ENCODE measurements around the gene IQGAP2.

Gene IQGAP2

DNA sequence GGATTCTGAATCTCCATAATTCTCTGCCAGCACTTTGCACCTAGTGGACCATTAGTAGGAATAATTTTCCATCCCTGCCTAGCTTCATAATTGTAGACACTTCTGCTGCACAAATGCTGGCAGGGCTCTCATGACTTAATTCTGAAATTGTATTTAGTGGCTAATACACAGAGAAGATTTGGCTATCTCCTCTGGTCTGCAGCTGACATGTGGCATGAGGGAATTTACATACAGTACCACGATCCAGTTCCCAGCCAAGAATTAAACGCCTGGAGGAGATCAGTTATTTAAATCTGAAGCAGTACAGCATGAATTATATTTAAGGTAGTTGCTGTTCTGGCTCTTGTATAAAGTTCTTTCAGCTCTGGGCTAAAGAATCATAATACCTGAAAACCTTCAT is 46.5 kb downstream of the IQGAP2 start:
- no peak for DNase-seq (ENCODE audit: low read depth)

DNA sequence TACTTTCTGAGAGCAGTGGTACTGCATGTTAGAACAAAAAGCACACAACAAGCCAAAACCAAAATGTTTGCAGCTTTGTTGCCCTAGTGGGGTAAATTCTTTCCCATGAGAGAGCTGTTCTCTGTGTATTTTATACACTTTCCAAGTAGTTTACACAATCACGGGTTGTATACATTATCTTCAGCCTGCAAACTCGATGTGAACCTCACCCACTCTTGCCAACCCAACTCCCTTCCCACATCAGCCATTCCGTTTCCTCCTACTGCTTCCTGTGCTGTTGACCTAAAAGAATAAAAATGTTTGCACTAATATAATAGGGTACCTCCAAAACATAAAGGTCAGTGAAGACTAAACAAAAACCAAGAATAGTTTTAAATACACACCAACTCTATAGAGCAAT is 47.0 kb downstream of the IQGAP2 start:
- DNase-seq (ENCODE audit: low read depth): no peak

DNA sequence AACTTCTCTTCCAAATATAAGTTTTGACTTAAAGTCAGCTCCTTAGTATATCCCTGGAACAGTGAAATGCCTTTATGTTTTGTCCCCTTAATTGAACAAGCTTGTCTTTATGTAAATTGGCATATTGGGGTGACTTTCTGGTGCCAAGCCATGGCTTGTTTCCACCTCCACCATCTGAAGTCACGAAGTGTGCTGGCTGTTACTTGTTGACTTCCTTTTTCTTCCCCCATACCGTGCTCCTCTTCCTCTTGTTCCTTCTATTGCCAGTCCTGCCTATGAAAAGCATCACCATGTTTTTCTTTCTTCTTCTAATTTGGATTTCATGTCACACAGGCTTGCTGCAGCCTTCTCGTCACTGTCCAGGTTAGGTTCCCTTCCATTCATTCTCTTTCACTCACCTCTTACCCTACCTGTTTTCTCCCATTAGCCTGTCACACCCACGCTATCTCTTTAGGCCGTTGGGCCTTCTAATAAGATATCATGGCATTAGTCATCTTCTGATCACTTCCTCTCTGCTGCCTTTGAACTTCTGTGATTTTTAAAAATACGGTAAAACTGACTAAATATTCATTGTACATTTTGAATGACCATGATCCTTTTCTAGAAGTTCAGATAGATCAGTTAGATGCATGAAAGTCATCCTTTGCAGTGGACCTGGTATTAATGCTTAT is 48.1 kb downstream of the IQGAP2 start:
- DNase-seq (ENCODE audit: low read depth): no peak

DNA sequence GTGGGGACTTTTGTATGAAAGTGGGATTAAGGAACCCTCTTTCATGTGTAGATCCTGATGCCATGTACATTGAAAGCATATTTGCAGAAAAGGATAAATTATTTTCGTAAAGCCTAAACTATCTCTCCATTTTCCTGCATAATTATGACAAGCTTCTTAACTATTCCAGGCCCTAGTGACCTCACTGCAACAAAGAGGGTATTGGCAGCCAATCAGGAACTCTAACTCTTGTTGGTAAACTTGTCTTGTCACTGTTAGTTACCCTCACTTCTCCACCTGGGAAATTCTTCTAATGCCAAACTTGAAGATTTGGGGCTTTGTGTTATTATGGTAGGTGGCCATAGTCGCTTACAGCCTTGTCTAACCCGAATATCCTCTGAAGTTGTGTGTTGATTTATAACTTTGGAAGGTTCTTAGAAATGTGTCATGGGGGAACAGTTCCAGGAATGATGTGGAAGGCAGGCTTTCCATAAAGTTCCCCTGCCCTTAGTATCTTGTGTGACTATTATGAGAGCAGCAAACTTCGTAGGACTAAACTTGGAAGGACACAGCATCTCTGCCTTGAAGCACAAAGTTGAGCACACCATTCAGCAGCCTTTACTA is 52.5 kb downstream of the IQGAP2 start:
- DNase-seq (ENCODE audit: low read depth): no peak

DNA sequence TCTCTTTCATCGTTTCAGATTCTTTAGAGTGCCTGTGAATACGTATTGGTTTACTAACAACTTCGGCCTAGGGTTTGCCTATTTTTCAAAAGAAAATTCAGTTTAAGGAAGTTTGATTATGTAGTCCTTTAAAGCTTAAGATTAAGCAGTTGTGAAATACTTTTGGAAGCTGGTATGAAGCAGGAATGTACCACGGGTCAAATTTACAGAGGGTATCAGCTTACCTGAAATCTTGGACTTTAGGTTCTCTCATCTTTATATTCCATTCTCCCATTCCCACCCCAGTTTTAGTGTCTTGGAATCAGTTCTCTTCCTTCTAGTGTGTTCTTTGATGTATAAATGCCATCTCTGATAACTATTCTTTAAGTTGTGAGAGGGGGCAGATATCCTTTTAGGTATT is 53.2 kb downstream of the IQGAP2 start:
- DNase-seq (ENCODE audit: low read depth): no peak

DNA sequence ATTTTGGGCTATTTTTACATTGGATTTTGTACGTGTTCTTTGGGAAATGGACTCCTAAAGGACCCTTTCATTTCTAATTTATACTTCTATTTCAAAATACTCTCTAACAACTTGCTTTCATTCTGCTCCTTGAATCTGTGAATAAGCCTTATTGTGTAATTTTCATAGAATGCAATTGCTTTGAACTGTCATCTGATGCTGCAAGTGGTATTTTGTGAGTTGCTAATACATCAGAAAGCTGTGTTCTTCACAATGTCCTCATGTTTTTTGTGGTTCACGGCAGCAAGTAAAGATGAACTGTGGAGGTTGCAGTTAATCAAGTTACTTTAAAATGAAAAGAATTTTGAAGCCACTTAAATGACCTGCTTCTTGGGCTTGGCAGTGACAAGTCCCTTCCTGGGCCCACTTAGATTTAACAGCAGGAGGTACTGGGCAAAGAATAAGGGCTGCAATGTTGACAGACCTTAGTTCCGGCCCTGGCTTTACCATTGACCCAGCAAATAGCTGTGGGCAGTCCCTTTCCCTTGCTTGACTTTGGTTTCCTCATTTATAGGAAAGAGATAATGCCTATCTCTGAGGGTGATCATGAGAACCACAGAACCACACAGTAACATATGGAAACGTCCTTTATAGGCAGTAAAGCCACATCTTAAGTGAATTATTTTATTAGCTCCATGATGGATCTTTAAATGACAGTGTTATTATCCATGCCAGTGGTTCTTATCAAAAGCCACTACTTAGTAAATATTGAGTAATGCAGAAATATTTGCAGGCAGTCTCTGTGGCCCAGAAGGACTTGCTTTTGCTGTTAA is 54.8 kb downstream of the IQGAP2 start:
- DNase-seq (ENCODE audit: low read depth): no peak

DNA sequence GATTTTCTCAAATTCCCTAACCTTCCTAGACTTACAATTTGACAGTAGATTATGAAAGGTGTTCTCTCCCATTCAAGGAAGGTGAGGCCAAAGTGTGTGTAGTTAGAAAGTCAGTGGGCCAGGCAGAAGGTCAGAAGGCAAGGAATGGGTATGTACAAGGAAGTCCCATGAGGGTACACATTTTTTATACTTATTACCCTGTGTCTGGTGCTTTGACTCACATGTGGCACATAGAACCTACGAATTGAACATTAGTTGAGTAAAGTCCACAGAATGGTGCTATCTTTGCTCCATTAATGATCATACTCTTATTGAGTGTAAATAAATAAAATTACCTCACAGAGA is 55.4 kb downstream of the IQGAP2 start:
- DNase-seq (ENCODE audit: low read depth): no peak

DNA sequence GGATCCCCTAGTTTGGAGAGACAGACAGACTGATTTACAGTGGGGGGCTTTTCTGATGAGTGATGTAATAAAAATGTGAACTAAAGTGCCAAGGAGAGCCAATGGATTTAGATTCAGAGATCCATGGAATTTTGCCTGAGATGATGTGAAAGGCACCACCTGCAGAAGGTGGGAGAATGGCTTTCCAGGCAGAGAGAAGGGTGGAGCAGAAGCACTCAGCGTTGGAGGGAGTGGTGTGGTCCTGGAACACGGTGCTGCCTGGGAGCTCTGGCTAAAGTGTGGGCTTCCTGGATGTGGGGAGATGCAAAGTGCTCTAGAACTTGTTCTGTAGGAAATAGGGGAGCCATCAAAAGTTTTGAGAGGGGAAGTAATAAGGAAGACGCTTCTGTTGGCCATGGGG is 57.0 kb downstream of the IQGAP2 start:
- DNase-seq (ENCODE audit: low read depth): no peak

DNA sequence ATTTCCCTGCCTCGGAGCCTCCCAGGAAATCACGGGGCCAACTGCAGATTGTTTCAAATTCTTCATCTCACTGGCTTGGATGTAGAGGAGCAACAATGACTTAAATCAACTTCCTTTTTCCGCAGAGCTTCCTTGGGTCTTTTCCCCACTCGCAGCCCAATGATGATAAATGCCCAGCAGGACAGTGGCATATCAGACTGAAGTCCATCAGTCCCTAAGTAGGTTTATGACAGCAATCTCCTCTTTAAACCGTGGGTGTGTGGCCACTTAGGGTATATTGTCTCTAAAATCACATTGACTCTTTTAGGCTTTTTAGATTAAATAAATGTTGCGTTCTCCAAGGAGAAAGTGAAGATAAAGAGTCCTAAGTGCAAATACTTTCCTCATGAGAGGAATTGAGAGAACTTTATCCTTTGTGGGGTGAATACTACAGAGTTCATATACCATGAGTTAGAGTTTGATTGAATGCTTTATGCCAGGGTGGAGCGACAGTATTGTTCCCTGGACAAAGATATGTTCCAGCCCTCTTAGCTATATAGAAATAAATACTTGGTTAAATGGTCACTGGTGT is 59.1 kb downstream of the IQGAP2 start:
- DNase-seq (ENCODE audit: low read depth): no peak

DNA sequence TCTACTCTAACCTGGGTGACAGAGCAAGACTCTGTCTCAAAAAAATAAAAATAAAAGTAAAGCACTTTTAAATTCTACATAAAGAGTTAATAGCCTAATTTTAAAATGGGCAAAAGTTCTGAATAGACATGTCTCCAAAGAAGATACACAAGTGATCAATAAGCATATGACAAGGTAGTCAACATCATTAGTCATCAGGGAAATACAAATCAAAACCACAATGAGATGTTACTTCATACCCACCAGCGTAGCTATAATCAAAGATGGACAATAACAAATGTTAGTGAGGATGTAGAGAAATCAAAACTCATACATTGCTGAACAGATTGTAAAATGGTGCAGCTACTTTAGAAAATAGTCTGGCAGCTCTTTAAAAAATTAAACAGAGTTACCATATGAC is 64.1 kb downstream of the IQGAP2 start:
- DNase-seq (ENCODE audit: low read depth): no peak

DNA sequence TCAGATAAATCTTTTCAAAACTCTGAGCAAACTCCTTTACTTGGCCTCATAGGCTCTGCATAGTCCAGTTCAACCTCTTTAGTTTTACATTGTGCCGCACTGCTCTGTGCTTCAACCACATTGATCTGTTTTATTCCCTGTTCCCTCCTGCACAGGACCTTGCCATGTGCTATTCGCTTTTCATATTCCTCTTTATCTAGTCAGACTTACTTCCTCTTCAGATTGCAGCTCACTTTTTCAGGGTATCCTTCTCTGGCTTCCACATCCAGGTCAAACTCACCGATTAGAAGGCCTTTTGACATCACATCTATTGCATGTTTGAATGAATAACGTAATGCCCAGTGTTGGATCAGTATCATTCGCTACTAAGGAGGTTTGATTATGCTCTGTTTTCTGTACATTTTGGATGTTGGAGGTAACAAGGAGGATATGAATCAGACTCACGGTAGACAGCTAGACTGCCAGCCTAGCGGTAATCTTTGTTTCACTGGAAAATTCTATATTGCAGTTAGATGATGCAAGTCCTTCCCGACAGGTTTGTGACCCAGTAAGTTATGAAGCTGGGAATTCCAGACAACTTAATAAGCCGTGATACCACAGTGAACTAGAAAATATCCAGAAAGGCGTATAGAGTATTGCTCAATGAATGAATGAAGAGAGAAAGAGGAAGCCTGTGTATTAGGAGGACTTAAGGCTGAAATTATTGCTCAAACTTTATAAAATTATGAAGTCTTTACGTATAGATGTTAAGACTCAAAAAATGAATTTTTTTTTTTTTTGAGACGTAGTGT is 65.7 kb downstream of the IQGAP2 start:
- no peak for DNase-seq (ENCODE audit: low read depth)

DNA sequence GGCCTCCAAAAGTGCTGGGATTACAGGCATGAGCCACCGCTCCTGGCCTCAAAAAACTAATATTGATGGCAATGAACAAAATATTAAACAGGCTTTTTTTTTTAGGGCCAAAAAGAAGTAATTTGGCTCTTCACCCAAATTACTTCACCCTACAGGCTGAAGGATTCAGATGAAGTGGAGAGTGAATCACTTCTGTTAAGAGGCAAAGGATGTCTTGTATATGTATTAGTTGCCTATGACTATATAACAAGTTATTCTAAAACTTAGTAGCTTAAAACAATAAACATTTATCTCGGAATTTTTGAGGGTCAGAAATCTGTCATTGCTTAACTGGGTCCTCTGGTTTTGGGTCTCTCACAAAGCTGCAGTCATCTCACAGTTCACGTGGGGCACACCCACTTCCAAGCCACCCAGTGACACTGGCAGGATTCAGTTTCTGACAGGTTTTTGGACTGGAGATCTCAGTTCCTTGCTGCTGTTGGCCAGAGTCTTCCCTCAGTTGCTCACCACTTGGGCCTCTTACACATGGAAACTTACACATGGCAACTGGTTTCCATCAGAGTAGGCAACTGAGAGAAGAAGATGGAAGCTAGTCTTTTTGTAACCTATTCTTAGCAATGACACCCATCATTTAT is 66.7 kb downstream of the IQGAP2 start:
- DNase-seq (ENCODE audit: low read depth): no peak

DNA sequence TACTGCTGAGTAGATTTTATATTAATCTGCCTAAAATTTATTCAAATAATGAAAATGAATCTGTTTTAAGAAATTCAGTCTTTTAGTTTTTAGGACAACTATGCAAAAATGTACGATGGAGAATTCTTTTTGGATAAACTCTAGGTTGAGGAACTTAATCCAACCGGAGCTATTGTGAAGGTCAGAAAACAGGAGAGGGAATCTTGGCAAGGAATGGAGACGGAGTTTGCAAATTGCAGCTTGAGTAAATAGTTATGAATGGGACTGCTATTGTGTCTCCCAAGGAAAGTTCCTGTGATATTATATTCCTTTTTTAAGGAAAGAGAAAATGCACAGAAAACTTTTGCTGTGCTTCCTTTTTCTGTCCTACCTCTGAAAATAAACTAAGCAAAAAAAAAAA is 67.9 kb downstream of the IQGAP2 start:
- DNase-seq (ENCODE audit: low read depth): no peak

DNA sequence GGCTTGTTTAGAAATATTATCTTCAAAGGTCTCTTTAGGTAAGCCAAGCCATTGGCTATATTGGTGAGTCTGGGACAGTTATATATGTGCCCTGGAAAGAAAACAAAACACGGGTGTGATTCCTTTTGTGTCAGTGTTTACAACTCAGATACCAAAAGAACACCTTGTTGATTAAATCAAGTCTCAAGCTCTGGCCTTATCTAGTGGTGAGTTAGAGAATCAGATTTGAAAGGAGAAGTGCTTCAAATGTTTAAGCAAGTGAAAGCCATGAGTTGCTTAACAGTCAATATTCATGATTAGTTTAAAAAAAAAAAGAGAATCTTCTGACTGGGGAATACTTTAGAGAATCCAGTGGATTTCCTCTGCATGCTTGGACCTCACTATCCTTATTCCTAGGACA is 68.3 kb downstream of the IQGAP2 start:
- DNase-seq (ENCODE audit: low read depth): no peak

DNA sequence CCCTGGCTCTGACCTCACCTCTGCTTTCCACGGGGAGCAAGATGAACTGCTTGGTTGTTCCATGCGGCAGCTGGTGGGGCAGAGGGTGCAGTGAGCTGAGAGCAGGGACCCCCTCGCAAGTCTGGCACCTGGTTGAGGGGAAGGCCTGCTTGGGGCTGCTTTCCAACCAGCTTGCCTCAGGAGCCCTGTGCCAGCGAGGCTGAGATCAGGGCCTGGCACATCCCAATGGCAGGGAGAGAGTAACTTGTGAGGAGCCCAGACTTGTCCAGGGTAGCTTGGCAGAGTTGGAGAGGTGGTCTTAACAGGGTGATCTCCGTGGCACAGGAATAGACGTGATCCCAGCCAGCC is 68.9 kb downstream of the IQGAP2 start:
- no peak for DNase-seq (ENCODE audit: low read depth)

DNA sequence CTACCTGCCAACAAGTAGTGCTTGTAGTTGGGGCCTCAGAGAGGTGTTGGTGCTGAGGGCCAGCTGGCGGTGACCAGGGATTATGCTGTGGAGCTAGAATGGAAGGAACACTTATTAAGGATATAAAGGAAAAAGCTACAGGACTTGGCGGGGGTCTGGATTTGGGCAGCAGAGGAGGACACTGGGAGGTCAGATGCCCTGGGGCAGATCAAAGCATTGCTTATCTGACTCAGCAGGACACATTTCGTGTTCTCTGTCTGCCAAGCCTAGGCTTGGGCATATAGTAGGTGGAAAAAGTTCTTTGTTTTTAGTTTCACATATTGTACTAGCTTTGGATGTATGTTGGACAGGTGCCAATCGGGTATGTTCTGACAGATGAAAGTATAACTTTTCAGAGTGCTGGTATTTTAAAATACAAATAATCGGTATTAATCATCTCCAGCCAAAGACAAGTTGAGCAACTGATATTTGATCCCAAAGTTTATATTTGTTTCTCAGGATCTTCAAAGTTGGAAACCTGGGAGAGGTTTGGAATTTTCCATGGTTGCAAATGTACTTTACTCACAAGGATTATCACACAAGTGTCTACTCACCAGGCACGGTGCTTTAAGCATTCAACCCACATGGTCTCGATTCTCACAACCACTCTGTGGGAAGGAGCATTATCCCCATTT is 69.4 kb downstream of the IQGAP2 start:
- DNase-seq (ENCODE audit: low read depth): no peak

DNA sequence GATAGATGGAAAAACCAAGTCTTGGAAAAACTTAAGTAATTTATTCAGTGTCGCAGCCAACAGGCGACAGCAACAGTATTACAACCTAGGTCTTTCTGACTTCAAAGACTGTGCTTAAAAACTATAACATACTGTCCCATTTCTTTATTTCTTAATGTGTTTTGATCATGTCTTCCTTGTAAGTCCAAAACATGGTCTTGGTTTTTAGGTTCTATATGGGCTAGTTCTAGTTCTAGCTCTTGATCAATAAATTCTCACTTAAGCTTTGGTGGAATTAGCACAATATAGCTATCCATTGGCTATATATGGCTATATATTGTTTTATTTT is 69.9 kb downstream of the IQGAP2 start:
- DNase-seq (ENCODE audit: low read depth): no peak

DNA sequence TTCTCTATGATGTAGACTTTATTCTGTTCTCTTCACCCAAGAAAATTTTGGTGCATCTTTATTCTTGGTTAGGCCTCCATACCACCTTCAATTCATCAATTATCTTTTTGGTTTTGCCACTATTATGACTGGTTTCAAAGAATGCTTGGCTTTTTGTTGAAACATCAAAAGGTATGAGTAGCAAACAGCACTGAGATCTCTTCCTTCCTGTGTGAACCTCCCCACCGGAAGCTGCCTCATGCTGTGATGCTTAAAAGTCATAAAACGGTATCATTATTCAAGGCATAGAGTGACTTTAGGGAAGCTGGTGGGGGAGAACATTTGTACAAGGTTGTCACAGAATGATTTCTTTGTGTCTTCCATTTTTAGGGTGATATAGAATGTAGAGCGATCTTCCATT is 70.6 kb downstream of the IQGAP2 start:
- no peak for DNase-seq (ENCODE audit: low read depth)

DNA sequence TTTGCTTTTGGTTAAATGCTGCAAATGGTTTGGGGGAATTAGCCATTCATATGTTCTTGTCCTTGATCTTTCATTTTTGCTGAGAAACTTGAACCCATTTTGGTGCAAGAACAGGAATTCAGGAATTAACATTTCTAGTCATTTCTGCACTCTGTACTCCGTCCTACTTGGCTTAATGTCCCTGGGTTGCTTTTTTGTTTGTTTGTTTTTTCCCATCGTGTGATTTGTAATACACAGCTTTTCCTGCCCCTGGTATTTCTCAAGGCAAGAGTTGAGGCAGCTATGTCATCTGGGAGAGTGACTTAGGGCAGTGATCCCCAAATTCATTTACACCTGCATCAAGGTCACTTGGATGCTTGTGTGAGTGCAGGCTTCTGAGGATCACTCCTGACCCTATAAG is 71.3 kb downstream of the IQGAP2 start:
- DNase-seq (ENCODE audit: low read depth): no peak

DNA sequence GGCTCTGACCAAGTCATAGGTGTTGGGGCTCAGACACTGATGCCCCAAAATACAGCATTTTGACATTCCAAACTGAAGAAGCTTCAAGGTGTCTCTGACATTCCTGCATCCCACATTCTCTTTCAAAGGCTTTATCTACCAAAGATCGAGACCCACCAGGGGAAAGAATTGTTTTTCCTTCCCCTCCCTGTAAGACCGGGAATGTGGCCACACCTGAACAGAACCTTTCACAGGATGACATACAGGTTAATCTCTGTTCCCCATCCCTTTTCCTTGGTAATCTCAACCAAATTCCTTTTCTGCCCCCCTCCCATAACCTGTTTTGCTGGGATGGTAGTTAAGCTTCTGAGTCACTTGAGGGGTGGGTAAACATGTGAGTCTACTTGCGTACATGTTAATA is 72.3 kb downstream of the IQGAP2 start:
- DNase-seq (ENCODE audit: low read depth): no peak

DNA sequence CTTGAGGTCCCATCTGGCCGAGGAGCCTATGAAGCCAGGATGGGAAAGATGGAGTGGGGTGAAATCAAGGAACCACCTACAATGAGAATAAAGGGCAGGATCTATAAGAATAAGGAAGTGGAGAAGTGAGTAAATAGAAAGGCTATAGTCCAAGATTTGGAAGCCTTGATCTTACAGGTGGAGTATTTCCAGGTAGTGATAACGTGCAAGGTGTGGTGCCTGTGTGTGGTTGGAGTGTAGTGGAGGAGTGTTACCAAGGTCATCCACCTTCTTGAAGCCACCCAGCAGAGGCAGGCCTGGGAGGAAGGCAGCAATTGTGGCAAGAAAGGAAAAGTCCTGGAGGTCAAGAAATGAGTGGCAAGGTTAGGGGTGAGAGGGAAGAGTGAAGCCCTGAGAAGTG is 72.9 kb downstream of the IQGAP2 start:
- no peak for DNase-seq (ENCODE audit: low read depth)

Measured in EH (cell line).